CD14-positive monocyte (primary cell): ENCODE data around the gene MIA2. TPM values are rescaled to one million over a fixed set of nuclear protein-coding genes. Genes with fewer than 3 reads are reported as not detected.

Source experiments
- DNase-seq, 3 donors: peaks; one replicate each; pipeline ENCODE4 v3.0.0-alpha.2; 2011 to 2022
- H2AFZ ChIP-seq: 2 replicates; pipeline ENCODE4 v1.6.0; 2012; ENCODE audit warnings: mild to moderate bottlenecking, low read depth, low read length, inconsistent platforms; ENCODE audit not compliant: insufficient read depth, poor library complexity, severe bottlenecking
- H3K27ac ChIP-seq, 2 donors: 1 replicate in 1 of 2; 2 replicates in 1 of 2; pipeline ENCODE4 v1.5.1; 2012 to 2013; ENCODE audit warnings: low read length in 2 of 2, control low read depth in 1 of 2, inconsistent platforms in 1 of 2, low read depth in 1 of 2, mild to moderate bottlenecking in 1 of 2
- H3K27me3 ChIP-seq, 2 donors: one replicate each; pipeline versions ENCODE4 v1.6.0 to v1.6.1; 2011 to 2013; ENCODE audit warnings: low read length in 2 of 2; ENCODE audit not compliant: control insufficient read depth in 2 of 2, insufficient read depth in 2 of 2
- H3K36me3 ChIP-seq, 2 donors: replicated peaks in 1 of 2; 1 replicate in 1 of 2; 2 replicates in 1 of 2; pipeline versions ENCODE4 v1.5.1 to v1.6.1; 2012 to 2013; ENCODE audit warnings: low read length in 2 of 2, control low read depth in 1 of 2, inconsistent platforms in 1 of 2, mild to moderate bottlenecking in 1 of 2; ENCODE audit not compliant: insufficient read depth in 2 of 2, control insufficient read depth in 1 of 2
- H3K4me1 ChIP-seq, 2 donors: 1 replicate in 1 of 2; 2 replicates in 1 of 2; pipeline versions ENCODE4 v1.5.1 to v1.6.1; 2012 to 2013; ENCODE audit warnings: low read length in 2 of 2, control low read depth in 1 of 2, inconsistent platforms in 1 of 2, mild to moderate bottlenecking in 1 of 2, moderate library complexity in 1 of 2; ENCODE audit not compliant: insufficient read depth in 2 of 2, control insufficient read depth in 1 of 2
- H3K4me2 ChIP-seq: replicated peaks from 2 replicates; pipeline ENCODE3; 2012; ENCODE audit warnings: low read length, moderate library complexity, mild to moderate bottlenecking; ENCODE audit not compliant: poor library complexity, severe bottlenecking; ENCODE audit errors: extremely low read depth
- H3K4me3 ChIP-seq, 3 experiments: fragments of 200-600 bp in 1 of 3; sonication (generic) in 1 of 3; replicated peaks in 1 of 3; 1 replicate in 2 of 3; 2 replicates in 1 of 3; pipeline ENCODE4 v1.5.1; 2011 to 2013; ENCODE audit warnings: low read length in 3 of 3, mild to moderate bottlenecking in 3 of 3, control low read depth in 2 of 3, low read depth in 2 of 3, inconsistent platforms in 1 of 3, moderate library complexity in 1 of 3
- H3K79me2 ChIP-seq: 2 replicates; pipeline ENCODE4 v1.6.0; 2012; ENCODE audit warnings: mild to moderate bottlenecking, control low read depth, inconsistent platforms, low read length, moderate library complexity; ENCODE audit not compliant: insufficient read depth
- H3K9ac ChIP-seq: 2 replicates; pipeline ENCODE4 v1.6.0; 2017; ENCODE audit warnings: low read length, mild to moderate bottlenecking; ENCODE audit not compliant: insufficient read depth, poor library complexity, severe bottlenecking
- H3K9me3 ChIP-seq, 2 donors: replicated peaks in 1 of 2; 1 replicate in 1 of 2; 2 replicates in 1 of 2; pipeline versions ENCODE4 v1.5.1 to v1.6.1; 2012 to 2013; ENCODE audit warnings: low read length in 2 of 2, control low read depth in 1 of 2; ENCODE audit not compliant: control insufficient read depth in 1 of 2, insufficient read depth in 1 of 2
- H4K20me1 ChIP-seq: 2 replicates; pipeline ENCODE4 v1.6.0; 2012; ENCODE audit warnings: mild to moderate bottlenecking, low read length, control low read depth, moderate library complexity; ENCODE audit not compliant: insufficient read depth
- H3K27ac Mint-ChIP-seq, 7 donors: one replicate each; pipeline ENCODE4 v1.8.0; 2020; ENCODE audit warnings: mild to moderate bottlenecking in 7 of 7, mixed read lengths in 7 of 7, moderate library complexity in 6 of 7, inconsistent platforms in 2 of 7
- H3K27me3 Mint-ChIP-seq, 3 donors: one replicate each; pipeline ENCODE4 v1.8.0; 2021 to 2022; ENCODE audit warnings: low read depth in 3 of 3, mild to moderate bottlenecking in 3 of 3, mixed read lengths in 3 of 3, moderate library complexity in 3 of 3, inconsistent platforms in 1 of 3
- H3K36me3 Mint-ChIP-seq, 2 donors: one replicate each; pipeline ENCODE4 v1.8.0; 2020; ENCODE audit warnings: mixed read lengths in 2 of 2, inconsistent platforms in 1 of 2, mild to moderate bottlenecking in 1 of 2
- H3K4me1 Mint-ChIP-seq: one replicate; pipeline ENCODE4 v1.8.0; 2020; ENCODE audit warnings: mild to moderate bottlenecking, mixed read lengths
- H3K4me3 Mint-ChIP-seq, 2 donors: one replicate each; pipeline ENCODE4 v1.8.0; 2020; ENCODE audit warnings: mild to moderate bottlenecking in 2 of 2, mixed read lengths in 2 of 2, moderate library complexity in 1 of 2
- H3K9me3 Mint-ChIP-seq, 7 donors: one replicate each; pipeline ENCODE4 v1.8.0; 2020 to 2022; ENCODE audit warnings: mixed read lengths in 7 of 7, mild to moderate bottlenecking in 6 of 7, moderate library complexity in 6 of 7, inconsistent platforms in 2 of 7
- WGBS: methylation state at CpG from one replicate; pipeline ENCODE4 v1.1.5; 2013; ENCODE audit warnings: missing lambda C conversion rate; ENCODE audit not compliant: insufficient coverage; 5-methylcytosine and 5-hydroxymethylcytosine counted together
- intact Hi-C, 2 donors: fragments of 100-400 bp; cut with micrococcal nuclease; formaldehyde crosslinking; loops; one replicate each; pipeline versions ENCODE4 v1.15.0 to v1.15.1; 2023
- polyA plus RNA-seq, 3 donors: library from polyadenylated mRNA; depleted of rRNA in 1 of 3; unstranded in 2 of 3; stranded (reverse) in 1 of 3; fragments of 300-500 nt in 2 of 3; fragments of >200 nt in 1 of 3; fragmentation: Illumina TruSeq in 2 of 3; gene quantifications; 1 replicate in 2 of 3; 2 replicates in 1 of 3; pipeline ENCODE4 v1.2.3, GENCODE V29; 2012 to 2021
- TF ChIP-seq, protein P1 (sequence below): fragments of 200-600 bp; IDR thresholded peaks from one replicate; pipeline ENCODE4 v1.8.0; 2022; ENCODE audit warnings: antibody characterized with exemption, mild to moderate bottlenecking

Gene MIA2
- polyA plus RNA-seq, 3 donors, result 19.1 to 24.6 (median 20.0) TPM

DNA sequence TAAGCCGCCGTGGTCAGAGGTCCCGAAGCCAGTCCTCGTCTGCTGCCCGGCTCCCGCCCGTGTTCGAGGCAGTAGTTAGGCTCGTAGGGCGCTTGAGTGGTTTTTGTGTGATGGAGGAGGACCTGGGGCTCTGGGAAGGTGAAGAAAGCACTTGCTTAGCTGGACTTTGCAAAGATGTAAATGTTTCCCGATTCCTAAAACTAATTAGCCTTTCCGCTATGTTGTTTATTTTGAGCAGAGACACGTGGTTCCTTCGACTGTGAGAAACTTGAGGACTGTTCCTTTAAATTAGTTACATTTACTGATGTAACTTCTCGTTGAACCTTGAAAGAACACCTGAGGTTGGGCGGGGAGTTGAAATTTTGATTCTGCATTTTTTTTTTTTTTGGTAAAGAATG lies 33.9 kb downstream of the MIA2 start:
- peaks cover 0 to 10% (median 6%) of the 10 kb centered on the region in 7 donors for H3K9me3 Mint-ChIP-seq
- peaks cover 32% of the 10 kb centered on the region for H4K20me1 ChIP-seq
- peak overlapping the region; percentile 94 for H2AFZ ChIP-seq
- H3K36me3 ChIP-seq, result no peaks in the 10 kb centered on the region
- no peaks in the 10 kb centered on the region for H3K27me3 ChIP-seq
- peaks cover 6 to 11% of the 10 kb centered on the region in 2 donors for H3K36me3 Mint-ChIP-seq
- H3K27me3 Mint-ChIP-seq, result no peaks in the 10 kb centered on the region
- peak overlapping the region; percentile 94 to 97 for H3K4me3 Mint-ChIP-seq
- H3K79me2 ChIP-seq, result peaks cover 58% of the 10 kb centered on the region
- peak overlapping the region; percentile 96 to 98 (median 97) for H3K27ac Mint-ChIP-seq
- H3K27ac ChIP-seq, result peak overlapping the region; percentile 95 to 96
- peak overlapping the region; percentile 96 for H3K9ac ChIP-seq
- intact Hi-C loops, result loop anchor here (2.0 to 5.0 kb wide), 3 partner anchors 90 to 163 kb away; partner anchors contain the start of gene PNN (in 2 of the 2)
- TF ChIP-seq, protein P1, sequence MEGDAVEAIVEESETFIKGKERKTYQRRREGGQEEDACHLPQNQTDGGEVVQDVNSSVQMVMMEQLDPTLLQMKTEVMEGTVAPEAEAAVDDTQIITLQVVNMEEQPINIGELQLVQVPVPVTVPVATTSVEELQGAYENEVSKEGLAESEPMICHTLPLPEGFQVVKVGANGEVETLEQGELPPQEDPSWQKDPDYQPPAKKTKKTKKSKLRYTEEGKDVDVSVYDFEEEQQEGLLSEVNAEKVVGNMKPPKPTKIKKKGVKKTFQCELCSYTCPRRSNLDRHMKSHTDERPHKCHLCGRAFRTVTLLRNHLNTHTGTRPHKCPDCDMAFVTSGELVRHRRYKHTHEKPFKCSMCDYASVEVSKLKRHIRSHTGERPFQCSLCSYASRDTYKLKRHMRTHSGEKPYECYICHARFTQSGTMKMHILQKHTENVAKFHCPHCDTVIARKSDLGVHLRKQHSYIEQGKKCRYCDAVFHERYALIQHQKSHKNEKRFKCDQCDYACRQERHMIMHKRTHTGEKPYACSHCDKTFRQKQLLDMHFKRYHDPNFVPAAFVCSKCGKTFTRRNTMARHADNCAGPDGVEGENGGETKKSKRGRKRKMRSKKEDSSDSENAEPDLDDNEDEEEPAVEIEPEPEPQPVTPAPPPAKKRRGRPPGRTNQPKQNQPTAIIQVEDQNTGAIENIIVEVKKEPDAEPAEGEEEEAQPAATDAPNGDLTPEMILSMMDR, result no peak
- peaks cover 48% of the 10 kb centered on the region for H3K4me1 Mint-ChIP-seq
- DNase-seq, result no peak
- peak overlapping the region; percentile 86 for H3K4me2 ChIP-seq
- peak overlapping the region; percentile 91 to 98 (median 93) for H3K4me3 ChIP-seq
- WGBS, result 0% methylated on average over 12 of the region's 16 CpGs
- H3K9me3 ChIP-seq, result peaks cover 0 to 6% of the 10 kb centered on the region in 2 donors
- peaks cover 27 to 44% of the 10 kb centered on the region in 2 donors for H3K4me1 ChIP-seq

DNA sequence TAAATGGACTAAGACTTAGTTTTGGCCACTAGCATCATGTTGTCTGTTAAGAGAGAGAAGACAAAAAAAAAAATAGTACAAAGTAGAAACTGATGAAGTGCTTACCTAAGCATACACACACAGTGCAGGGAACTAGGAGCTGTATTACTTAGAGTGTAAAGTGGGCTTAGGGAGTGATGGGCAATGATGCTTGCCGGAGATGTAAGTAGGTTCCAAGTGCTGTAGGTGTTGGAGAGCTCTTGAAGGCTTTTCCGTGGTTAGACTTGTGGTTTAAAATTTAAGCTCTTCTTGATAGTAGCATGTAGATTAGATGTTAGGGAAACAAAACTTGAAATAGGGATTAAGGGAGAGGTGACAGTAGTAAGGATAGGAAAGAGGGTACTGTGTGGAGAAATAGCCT lies 34.7 kb downstream of the MIA2 start:
- H3K9me3 Mint-ChIP-seq, result peaks cover 0 to 12% (median 6%) of the 10 kb centered on the region in 7 donors
- peak overlapping the region in 4 of 7 donors; percentile 6 to 96 (median 42) for H3K27ac Mint-ChIP-seq
- Histone ChIP-seq H3K79me2 (peaks cover 66% of the 10 kb centered on the region), H3K4me3 (peak overlapping the region; percentile 91 to 98 (median 93)), H3K36me3 (no peaks in the 10 kb centered on the region), H3K9me3 (peaks cover 0 to 6% of the 10 kb centered on the region in 2 donors), H2AFZ (no peak overlapping the region), H3K4me1 (peaks cover 27 to 44% of the 10 kb centered on the region in 2 donors), H3K9ac (peak overlapping the region; percentile 96), H3K27ac (peak overlapping the region in 1 of 2 donors; percentile 30), H3K4me2 (peak overlapping the region; percentile 86), H3K27me3 (no peaks in the 10 kb centered on the region), H4K20me1 (peaks cover 40% of the 10 kb centered on the region)
- peak overlapping the region; percentile 94 to 97 for H3K4me3 Mint-ChIP-seq
- peaks cover 53% of the 10 kb centered on the region for H3K4me1 Mint-ChIP-seq
- TF ChIP-seq, protein P1, result no peak
- intact Hi-C loops, result loop anchor here in 1 of 2 donors (5.0 kb wide), 1 partner anchor 91 kb away; the partner anchor contains the start of gene PNN
- DNase-seq, result no peak
- WGBS, result 0% methylated on average over 2 of the region's 2 CpGs
- H3K36me3 Mint-ChIP-seq, result peaks cover 6 to 15% of the 10 kb centered on the region in 2 donors
- no peaks in the 10 kb centered on the region for H3K27me3 Mint-ChIP-seq
